Neural progenitor cell (in vitro differentiated cells): Measurements from ENCODE around the gene PPP4C.

ENCODE experiments used
- EZH2 ChIP-seq: fragments of 200-600 bp; sonication (generic); IDR thresholded peaks from 2 replicates; pipeline ENCODE4 v1.6.1; 2017; ENCODE audit warnings: antibody characterized with exemption, mild to moderate bottlenecking, moderate library complexity
- EZH2phosphoT487 ChIP-seq: fragments of 200-600 bp; sonication (generic); IDR thresholded peaks from 2 replicates; pipeline ENCODE4 v1.6.1; 2017; ENCODE audit warnings: antibody characterized with exemption
- TF ChIP-seq, protein P1 (sequence below): fragments of 200-600 bp; sonication (generic); IDR thresholded peaks from 2 replicates; pipeline ENCODE4 v1.5.1; 2017; ENCODE audit warnings: antibody characterized with exemption, mild to moderate bottlenecking

DNA sequence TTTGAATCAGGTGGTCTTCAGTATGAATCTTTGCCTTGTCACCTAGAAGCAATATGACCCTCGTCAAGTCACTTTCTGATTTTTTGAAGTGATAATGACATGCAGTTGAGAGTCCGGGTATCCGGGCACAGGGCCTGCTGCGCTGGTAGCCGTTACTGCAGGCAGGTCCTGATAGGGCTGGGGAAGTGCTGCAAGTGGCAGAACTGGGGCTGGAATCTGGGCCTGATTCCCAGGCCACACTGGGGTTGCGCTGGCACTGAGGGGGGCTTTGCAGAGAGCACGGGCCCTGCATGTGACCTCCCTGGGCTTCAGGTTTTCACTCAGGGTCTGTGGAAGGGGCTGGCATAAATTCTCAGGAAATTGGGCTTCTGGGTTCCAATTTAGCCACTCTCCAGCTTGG is 3.0 kb downstream of the PPP4C start:
- TF ChIP-seq, protein P1, sequence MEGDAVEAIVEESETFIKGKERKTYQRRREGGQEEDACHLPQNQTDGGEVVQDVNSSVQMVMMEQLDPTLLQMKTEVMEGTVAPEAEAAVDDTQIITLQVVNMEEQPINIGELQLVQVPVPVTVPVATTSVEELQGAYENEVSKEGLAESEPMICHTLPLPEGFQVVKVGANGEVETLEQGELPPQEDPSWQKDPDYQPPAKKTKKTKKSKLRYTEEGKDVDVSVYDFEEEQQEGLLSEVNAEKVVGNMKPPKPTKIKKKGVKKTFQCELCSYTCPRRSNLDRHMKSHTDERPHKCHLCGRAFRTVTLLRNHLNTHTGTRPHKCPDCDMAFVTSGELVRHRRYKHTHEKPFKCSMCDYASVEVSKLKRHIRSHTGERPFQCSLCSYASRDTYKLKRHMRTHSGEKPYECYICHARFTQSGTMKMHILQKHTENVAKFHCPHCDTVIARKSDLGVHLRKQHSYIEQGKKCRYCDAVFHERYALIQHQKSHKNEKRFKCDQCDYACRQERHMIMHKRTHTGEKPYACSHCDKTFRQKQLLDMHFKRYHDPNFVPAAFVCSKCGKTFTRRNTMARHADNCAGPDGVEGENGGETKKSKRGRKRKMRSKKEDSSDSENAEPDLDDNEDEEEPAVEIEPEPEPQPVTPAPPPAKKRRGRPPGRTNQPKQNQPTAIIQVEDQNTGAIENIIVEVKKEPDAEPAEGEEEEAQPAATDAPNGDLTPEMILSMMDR: no peak
- TF ChIP-seq EZH2: no peak
- no peak for TF ChIP-seq EZH2phosphoT487
